HEK293 (cell line): ENCODE results near the gene SLC22A4.

Experiments used
- KLF10 ChIP-seq: fragments of 450-650 bp; IDR thresholded peaks from 2 replicates; pipeline ENCODE4 v1.5.1; 2018; ENCODE audit warnings: missing biosample characterization, mild to moderate bottlenecking, missing genetic modification characterization
- MZF1 ChIP-seq: fragments of 450-650 bp; formaldehyde crosslinking; IDR thresholded peaks from 2 replicates; pipeline ENCODE4 v1.5.1; 2017; ENCODE audit warnings: missing biosample characterization, missing genetic modification characterization, borderline replicate concordance
- YY1 ChIP-seq: fragments of 450-650 bp; formaldehyde crosslinking; IDR thresholded peaks from 2 replicates; pipeline ENCODE4 v1.5.1; 2018; ENCODE audit warnings: missing biosample characterization, missing genetic modification characterization
- ZBTB1 ChIP-seq: fragments of 450-650 bp; formaldehyde crosslinking; IDR thresholded peaks from 2 replicates; pipeline ENCODE4 v1.5.1; 2016; ENCODE audit warnings: missing biosample characterization, missing genetic modification characterization
- ZFP69B ChIP-seq: fragments of 450-650 bp; formaldehyde crosslinking; IDR thresholded peaks from 2 replicates; pipeline ENCODE4 v1.5.1; 2016; ENCODE audit warnings: missing biosample characterization, missing genetic modification characterization
- ZNF114 ChIP-seq: fragments of 450-650 bp; formaldehyde crosslinking; IDR thresholded peaks from 2 replicates; pipeline ENCODE4 v1.5.0; 2017; ENCODE audit warnings: missing biosample characterization, missing genetic modification characterization
- ZNF175 ChIP-seq: fragments of 450-650 bp; formaldehyde crosslinking; IDR thresholded peaks from 2 replicates; pipeline ENCODE4 v1.5.1; 2016; ENCODE audit warnings: missing biosample characterization, missing genetic modification characterization
- ZNF24 ChIP-seq: fragments of 450-650 bp; formaldehyde crosslinking; IDR thresholded peaks from 2 replicates; pipeline ENCODE4 v1.5.1; 2016; ENCODE audit warnings: missing biosample characterization, missing genetic modification characterization
- ZNF274 ChIP-seq, 2 experiments: fragments of 200-500 bp in 1 of 2; fragments of 450-650 bp in 1 of 2; sonication (Bioruptor generic) in 1 of 2; formaldehyde crosslinking in 1 of 2; IDR thresholded peaks; 2 replicates each; pipeline versions ENCODE4 v1.5.1 to v1.6.1; 2014 to 2016; ENCODE audit warnings: borderline replicate concordance in 1 of 2, inconsistent platforms in 1 of 2, low read length in 1 of 2, missing biosample characterization in 1 of 2, missing genetic modification characterization in 1 of 2
- ZNF558 ChIP-seq: fragments of 450-650 bp; formaldehyde crosslinking; IDR thresholded peaks from 2 replicates; pipeline ENCODE4 v1.5.1; 2016; ENCODE audit warnings: missing biosample characterization, missing genetic modification characterization
- TF ChIP-seq, protein P1 (sequence below): fragments of 450-650 bp; formaldehyde crosslinking; IDR thresholded peaks from 2 replicates; pipeline ENCODE4 v1.5.1; 2016; ENCODE audit warnings: missing biosample characterization, missing genetic modification characterization

DNA sequence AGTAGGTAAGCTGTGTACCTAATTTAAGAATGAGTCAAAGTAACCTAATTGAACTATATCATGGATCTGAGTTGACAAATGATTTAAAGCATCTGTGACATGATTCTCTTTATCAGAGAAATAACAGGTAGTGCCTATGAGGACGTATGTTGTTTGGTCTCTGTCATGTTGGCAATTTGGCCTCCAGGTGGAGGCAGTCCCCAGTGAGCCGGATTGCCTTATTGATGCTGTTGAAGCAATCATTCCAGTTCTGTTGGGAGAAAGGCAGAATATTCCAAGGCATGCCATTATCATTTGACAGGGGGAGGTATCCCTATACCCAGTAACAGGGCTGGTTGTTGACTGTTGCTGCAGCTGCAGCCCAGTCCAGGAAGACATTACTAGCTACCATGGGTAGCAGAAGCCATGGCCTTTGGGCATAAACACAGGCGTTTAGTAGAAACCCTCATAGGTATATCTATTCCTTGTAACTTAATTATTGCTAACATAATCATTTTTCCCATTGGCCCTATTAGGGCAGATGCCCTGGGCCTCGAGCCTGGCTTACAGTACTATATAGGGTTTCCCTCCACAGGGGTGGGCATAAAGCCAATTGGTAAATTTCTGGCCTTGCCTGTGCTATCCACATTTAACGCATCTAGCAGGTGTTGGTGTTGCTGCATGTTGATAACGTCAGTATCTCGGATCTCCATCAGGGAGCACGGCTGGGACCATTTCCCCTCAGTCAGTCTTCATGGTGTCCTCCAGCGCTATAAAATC, 12.2 kb upstream of the SLC22A4 start:
- TF ChIP-seq ZNF558 (tag by site-specific recombination) (no peak), ZNF175 (tag by site-specific recombination) (no peak), ZNF274 (IDR thresholded peaks at IDR 0.05; ENCODE audit: low read length) (no peak), ZNF274 (tag by site-specific recombination; IDR thresholded peaks at IDR 0.05; ENCODE audit: borderline replicate concordance) (no peak), ZNF24 (tag by site-specific recombination) (no peak), ZNF114 (tag by site-specific recombination) (no peak), ZFP69B (tag by site-specific recombination) (no peak), MZF1 (no peak), KLF10 (tag by site-specific recombination) (no peak), ZBTB1 (no peak), YY1 (tag by site-specific recombination) (no peak)
- TF ChIP-seq, protein P1, sequence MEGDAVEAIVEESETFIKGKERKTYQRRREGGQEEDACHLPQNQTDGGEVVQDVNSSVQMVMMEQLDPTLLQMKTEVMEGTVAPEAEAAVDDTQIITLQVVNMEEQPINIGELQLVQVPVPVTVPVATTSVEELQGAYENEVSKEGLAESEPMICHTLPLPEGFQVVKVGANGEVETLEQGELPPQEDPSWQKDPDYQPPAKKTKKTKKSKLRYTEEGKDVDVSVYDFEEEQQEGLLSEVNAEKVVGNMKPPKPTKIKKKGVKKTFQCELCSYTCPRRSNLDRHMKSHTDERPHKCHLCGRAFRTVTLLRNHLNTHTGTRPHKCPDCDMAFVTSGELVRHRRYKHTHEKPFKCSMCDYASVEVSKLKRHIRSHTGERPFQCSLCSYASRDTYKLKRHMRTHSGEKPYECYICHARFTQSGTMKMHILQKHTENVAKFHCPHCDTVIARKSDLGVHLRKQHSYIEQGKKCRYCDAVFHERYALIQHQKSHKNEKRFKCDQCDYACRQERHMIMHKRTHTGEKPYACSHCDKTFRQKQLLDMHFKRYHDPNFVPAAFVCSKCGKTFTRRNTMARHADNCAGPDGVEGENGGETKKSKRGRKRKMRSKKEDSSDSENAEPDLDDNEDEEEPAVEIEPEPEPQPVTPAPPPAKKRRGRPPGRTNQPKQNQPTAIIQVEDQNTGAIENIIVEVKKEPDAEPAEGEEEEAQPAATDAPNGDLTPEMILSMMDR, result no peak
